ENCODE data around the gene HYI. TPM values are rescaled to one million over a fixed set of nuclear protein-coding genes. Genes with fewer than 3 reads are reported as not detected.
A peak's percentile ranks its signal among the peaks of the same experiment; 100 is the strongest.
"Not testable (repeated sequence)": the region's sequence is repeated elsewhere in the genome, so short reads cannot be mapped to it uniquely, and the experiment has no call there.

Gene HYI
- 85.5 TPM for total RNA-seq

GRCh38 chr1:43453442-43454269 is at the start of gene HYI:
Gene HYI (minus strand): TSS chr1:43453931. CDS start chr1:43453793, 138 bp downstream.
- peak; percentile 88 for DNase-seq (ENCODE audit: low spot score)

DNA sequence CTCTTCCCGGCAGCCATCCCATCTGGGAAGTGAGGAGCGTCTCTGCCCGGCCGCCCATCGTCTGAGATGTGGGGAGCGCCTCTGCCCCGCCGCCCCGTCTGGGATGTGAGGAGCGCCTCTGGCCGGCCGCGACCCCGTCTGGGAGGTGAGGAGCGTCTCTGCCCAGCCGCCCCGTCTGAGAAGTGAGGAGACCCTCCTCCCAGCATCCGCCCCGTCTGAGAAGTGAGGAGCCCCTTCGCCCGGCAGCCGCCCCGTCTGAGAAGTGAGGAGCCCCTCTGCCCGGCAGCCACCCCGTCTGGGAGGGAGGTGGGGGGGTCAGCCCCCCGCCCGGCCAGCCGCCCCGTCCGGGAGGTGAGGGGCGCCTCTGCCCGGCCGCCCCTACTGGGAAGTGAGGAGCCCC is 48.1 kb upstream of the HYI start:
- DNase-seq (ENCODE audit: low spot score): not testable (repeated sequence)

- no peak for DNase-seq (ENCODE audit: low spot score)
Measured at GRCh38 chr1:43499898-43500297, 46.2 kb upstream of the HYI start.

- no peak for DNase-seq (ENCODE audit: low spot score)
Measured at GRCh38 chr1:43495204-43495603, 41.5 kb upstream of the HYI start.

DNA sequence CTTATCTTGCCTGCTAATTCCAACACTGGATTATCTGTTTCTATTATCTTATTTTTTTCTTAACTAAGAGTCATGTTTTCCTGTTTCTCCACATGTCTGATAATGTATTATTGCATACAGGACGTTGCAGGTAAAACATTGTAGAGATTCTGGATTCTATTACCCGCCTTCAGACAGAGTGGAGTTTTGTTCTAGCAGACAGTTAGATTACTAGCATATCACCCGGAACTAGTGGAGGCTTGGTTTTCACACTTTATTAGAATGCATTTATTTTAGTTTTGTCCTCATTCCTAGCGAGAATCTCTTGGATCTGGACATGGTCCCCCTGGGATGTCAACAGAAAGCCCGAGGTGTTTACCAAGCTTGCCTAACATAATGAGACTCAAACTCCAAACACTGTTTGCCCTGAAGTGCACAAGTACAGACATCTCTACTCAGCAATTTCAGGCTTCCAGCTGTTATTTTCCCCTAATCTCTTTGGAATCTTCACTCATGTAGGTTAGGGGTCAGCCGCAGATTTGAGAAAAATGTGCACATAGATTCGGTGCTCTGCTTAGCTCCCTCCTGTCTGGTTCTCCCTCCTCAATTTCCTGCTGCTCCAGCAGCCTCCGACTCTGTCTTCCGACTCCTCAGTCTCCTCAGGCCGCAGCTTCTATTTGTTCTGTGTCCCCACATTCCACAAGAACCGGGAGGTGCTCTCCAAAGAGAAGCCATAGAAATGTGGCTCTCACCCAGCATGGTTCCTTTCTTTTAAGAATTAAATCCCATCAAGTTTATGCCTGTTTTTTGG is 40.1 kb upstream of the HYI start:
- no peak for DNase-seq (ENCODE audit: low spot score)

DNA sequence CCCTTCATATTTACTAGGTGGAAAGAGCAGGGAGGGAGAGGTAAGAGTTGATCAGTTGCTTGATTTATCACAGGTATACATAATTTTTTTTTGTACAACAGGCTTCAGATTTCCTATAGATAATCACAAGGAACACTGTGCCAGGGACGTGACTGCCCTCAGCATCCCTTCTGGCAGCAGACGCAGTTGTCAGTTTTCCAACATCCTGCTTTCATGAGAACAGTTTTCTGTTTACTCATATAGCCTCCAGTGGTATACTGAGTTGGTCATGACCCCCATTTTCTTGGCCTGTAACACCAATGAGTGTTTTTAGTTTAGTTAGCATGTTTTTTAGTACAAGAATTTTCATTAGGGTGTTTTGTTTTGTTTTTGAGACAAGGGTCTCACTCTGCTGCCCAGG is 39.1 kb upstream of the HYI start:
- no peak for DNase-seq (ENCODE audit: low spot score)

DNA sequence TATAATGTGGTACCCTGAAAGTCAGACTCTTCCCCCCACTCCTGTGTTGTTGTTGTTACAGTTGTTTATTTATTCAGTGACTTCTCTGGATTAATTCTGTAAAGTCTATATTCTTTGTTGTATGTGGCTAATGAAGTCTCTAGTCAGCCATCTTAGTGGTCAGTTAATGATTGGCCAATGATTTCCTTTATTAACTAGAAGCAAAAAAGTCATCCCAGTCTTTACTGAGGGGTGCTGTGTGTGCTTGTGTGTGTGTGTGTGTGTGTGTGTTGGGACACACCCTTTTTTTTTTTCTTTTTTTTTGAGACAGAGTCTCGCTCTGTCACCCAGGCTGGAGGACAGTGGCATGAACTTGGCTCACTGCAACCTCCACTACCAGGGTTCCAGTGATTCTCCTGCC is 37.3 kb upstream of the HYI start:
- no peak for DNase-seq (ENCODE audit: low spot score)

DNA sequence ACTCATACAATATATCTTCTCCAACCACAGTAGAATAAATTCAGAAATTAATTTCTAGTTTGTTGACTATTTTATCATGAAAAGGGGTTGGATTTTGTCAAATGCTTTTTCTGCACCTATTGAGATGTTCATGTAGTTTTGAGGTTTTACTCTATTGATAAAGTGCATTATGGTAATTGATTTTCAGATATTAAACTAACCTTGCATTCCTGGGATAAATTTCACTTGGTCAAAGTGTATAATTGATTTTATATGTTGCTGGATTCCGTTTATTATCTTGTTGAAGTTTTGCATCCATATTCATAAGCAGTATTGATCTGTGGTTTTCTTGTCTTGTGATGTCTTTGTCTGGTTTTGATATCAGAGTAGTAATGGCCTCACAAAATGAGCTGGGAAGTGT is 34.4 kb upstream of the HYI start:
- no peak for DNase-seq (ENCODE audit: low spot score)

- DNase-seq (ENCODE audit: low spot score): no peak
Measured at GRCh38 chr1:43484367-43484766, 30.6 kb upstream of the HYI start.

DNA sequence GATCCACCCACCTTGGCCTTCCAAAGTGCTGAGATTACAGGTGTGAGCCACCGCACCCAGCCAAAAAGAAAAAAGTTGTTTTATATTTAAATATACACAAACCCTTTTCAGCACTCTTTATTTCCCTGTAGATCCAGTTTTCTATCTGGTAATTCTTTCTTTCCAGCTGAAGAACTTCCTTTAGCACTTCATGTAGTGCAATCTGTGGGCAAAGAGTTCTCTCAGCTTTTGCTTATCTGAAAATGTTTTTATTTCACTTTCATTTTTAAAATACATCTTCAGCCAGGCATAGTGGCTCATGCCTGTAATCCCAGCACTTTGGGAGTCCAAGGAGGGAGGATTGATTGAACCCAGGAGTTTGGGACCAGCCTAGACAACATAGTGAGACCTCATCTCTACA is 28.5 kb upstream of the HYI start:
- no peak for DNase-seq (ENCODE audit: low spot score)

GRCh38 chr1:43481491-43481890 is 27.8 kb upstream of the HYI start:
- no peak for DNase-seq (ENCODE audit: low spot score)

DNA sequence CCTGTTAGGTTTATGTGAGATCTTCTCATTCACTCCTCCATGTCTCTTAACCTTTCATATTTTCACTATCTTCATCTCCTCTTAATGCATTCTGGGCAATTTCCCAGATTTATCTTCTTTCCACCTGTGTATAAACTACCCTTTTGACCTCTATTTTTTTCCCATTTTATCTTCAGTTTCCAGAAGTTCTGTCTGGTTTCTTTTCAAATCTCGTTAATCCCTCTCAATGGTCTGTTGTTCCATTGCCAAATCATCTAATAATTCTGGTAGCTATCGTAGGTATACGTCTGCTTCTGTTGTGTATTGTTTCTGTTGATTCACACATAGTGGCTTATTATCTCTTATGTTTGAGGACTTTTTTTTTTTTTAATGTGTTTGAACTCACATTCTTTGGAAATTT is 25.7 kb upstream of the HYI start:
- no peak for DNase-seq (ENCODE audit: low spot score)

GRCh38 chr1:43477716-43478115 is 24.0 kb upstream of the HYI start:
- DNase-seq (ENCODE audit: low spot score): no peak

- DNase-seq (ENCODE audit: low spot score): not testable (repeated sequence)
Measured at GRCh38 chr1:43475611-43476401, 22.1 kb upstream of the HYI start.

DNA sequence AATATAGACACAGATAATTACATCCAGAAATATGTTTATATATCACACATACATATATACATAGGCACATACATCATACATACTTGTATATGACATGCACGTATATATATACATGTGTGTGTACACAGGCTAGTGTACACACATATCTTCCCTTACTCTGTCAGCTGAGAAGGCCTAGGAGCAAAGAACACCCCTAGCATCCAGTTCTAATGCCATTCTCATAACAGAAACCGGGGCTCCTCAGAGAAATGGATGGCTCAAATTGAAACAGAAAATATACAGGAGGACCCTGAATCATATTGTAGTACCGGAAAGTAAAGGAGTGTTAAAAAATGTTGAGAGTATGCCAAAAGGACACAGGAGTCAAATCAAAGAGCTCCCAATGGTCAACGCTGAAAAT is 19.7 kb upstream of the HYI start:
- no peak for DNase-seq (ENCODE audit: low spot score)

DNA sequence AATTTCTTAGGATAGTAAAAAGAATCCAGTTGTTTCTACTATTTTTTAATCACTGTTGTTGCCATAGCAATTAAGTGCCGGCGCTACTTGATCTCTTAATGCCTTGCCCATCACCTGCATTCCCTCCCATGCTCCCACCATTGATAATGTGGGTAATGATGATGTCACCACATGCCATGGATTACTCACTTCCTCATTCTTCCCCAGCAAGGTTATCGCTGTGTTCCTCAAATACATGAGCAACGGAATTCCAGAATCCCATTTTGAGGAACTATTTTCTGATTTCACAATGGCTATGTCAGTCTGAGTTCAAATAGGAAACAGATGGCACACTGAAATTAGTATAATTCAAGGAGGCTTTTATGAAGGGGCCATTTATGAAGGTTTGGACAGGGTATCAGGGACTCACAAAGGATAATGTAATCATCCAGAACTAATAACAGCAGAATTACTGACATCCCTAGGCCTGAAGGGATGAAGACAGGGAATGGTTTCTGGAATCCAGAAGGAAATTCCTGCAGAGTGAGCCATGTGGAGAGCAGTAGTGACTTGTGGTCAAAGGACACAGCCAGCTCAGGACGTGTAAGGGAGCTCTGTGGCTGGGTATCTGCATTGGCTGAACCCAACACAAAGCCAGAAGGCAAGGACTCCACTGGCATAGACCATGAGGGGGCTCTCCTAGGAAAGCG is 18.9 kb upstream of the HYI start:
- DNase-seq (ENCODE audit: low spot score): not testable (repeated sequence)

DNA sequence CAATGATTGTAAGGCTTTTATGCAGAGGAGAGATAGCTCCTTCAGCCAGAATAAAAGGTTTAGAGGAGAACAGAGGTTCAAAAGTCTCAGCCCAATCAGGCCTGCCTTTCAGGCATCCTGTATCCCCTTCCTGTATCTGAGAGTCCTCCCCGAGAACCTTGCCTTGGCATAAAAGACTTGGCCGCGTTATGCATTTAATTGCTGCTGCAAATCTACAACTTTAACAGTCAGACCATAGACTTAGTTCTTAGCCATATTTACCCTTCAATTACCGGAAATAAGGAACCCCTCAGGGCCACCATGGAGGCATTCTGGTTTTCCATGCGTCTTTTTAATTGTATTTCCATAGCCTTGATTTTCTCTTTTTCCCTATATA is 18.3 kb upstream of the HYI start:
- no peak for DNase-seq (ENCODE audit: low spot score)

GRCh38 chr1:43469932-43470331 is 16.2 kb upstream of the HYI start:
- DNase-seq (ENCODE audit: low spot score): no peak

GRCh38 chr1:43468414-43468813 is 14.7 kb upstream of the HYI start:
- DNase-seq (ENCODE audit: low spot score): no peak

DNA sequence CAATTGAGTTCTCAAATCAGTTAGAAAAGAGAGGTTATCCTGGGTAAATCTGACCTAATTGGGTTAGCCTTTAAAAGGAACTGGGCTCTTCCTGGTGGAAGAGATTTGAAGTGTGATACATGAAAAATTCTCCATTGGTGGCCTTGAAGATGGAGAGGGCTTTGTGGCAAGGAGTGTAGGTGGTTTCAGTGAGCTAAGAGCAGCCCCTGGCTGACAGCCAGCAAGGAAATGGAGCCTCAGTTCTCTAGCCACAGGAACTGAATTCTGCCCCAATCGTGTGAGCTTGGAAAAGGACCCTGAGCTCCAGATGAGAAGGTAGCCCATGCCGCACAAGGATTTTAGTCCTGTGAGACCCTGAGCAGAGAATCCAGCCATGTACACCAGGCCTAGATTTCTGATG is 12.7 kb upstream of the HYI start:
- no peak for DNase-seq (ENCODE audit: low spot score)

DNA sequence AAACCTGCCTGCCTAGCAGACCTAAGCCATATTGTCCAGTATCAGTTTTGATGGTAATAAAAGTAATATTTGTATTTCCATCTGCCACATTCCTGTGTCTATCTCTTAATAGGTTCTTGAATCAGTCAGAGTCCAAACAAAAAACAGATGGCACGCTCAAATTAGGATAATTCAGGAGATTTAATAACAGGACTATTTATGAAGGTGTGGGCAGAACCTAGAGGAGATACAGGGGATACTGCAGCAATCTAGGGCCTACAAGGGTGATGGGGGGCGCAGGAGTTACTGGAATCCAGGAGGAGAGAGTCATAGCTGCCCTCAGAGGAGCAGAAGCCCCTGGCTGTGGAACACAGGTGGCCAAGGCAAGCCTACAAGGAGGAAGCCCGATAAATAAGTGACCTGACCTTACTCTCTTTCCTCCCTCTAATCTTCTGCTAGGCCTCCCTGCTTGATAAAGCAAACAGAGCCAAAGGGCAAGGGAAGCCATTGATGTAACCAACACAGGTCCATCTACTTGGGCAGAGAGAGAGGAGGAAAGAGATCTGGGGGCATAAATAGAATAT is 11.9 kb upstream of the HYI start:
- no peak for DNase-seq (ENCODE audit: low spot score)
